ENCODE measurements around the gene TSHZ2.

Gene TSHZ2

GRCh38 chr20:53216478-53216855 is 244.3 kb downstream of the TSHZ2 start:
- no peak for DNase-seq

DNA sequence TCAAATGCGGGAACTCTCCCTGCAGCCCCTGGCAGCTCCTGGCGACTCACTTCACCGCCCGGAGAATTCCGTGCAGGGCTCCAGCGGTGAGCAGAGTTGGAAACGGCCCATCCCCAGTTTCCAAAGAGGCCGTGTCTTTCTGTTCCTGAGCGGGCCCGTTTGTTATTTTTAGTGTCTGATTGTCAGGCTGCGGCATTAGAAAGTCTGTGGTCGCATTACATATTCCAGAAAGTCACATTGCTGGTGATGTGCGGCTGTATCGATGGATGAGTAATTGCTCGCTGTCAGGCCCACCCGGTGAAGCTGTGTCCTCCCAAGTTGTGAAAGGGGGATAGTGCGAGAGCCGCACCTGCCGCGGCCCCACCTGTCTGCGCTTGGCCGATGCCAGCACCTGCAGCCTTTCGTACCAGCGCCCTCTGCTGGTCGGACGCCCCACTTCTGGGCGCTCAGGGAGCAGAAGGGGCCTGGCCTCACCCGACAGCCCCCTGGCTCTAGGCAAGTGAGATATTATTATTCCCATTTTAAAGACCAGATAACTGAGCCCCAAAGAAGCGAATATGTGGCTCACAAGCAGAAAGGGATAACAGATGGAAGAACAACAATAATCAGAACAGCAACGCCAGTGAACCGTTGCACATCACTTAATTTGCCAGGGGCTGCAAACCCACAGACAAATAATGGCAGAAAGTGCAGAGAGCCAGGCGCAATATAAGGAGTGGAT is 244.9 kb downstream of the TSHZ2 start:
- DNase-seq, result no peak

- no peak for DNase-seq
These were observed 248.5 kb downstream of the TSHZ2 start for GRCh38 chr20:53220482-53221307.

DNA sequence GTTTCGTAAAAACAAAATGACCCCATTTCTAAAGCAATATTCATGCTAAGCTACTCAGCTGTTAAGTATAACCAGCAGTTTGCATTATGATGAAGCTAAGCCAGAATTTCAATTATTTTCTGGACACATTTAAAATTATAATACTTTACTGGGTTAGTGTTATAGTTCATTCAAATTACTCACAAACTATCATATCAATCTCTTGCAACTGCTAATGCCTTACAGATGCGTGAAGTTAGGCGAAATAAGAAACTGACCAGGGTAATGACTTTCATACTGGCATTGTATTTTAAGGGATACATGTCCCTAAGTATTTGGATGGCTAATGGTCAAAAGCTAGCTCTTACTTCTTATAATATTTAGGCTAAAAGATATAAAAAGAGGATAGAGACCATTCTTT is 249.6 kb downstream of the TSHZ2 start:
- no peak for DNase-seq

- no peak for DNase-seq
These were observed 250.3 kb downstream of the TSHZ2 start for GRCh38 chr20:53222416-53222815.

- DNase-seq, result no peak
These were observed 250.8 kb downstream of the TSHZ2 start for GRCh38 chr20:53222932-53223331.

GRCh38 chr20:53223626-53224172 is 251.5 kb downstream of the TSHZ2 start:
- no peak for DNase-seq

GRCh38 chr20:53224851-53225250 is 252.7 kb downstream of the TSHZ2 start:
- no peak for DNase-seq

GRCh38 chr20:53226826-53227225 is 254.7 kb downstream of the TSHZ2 start:
- no peak for DNase-seq

GRCh38 chr20:53227523-53227922 is 255.4 kb downstream of the TSHZ2 start:
- no peak for DNase-seq

DNA sequence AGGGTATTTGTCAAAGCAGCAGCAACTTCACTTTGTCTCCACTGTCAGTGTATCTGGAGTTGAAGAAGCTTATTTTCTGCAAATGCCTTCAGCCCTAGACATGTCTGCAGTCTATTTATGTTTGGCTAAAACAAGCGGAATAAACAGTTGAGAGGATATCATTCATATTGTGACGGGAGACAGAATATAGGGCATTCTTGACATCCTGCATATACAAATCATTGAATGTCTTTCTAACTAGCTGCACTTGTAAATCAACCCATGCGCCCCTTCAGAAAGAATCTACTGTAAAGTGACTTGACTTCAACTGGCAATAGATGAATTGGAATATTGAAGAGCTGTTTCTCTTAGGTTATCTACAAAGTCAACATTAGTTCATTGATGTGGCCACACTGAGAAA is 258.9 kb downstream of the TSHZ2 start:
- DNase-seq, result no peak

DNA sequence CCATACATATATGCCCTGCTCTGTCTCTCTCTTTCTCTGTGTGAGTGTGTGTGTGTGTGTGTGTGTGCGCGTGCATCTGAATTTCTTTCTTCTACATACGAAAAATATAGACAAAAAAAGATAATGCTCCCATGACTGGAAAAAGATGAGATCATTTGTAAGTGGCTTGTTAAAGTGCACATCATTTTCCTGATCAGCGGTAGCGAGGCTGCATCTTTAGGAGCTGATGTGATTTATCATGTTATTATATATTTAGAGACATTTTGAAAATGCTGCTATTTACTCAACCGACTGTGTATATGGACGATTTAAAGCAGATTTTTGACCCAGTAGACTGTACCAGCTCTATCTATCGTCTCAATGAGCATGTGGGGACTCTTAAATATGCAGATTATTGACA is 265.3 kb downstream of the TSHZ2 start:
- DNase-seq, result no peak

DNA sequence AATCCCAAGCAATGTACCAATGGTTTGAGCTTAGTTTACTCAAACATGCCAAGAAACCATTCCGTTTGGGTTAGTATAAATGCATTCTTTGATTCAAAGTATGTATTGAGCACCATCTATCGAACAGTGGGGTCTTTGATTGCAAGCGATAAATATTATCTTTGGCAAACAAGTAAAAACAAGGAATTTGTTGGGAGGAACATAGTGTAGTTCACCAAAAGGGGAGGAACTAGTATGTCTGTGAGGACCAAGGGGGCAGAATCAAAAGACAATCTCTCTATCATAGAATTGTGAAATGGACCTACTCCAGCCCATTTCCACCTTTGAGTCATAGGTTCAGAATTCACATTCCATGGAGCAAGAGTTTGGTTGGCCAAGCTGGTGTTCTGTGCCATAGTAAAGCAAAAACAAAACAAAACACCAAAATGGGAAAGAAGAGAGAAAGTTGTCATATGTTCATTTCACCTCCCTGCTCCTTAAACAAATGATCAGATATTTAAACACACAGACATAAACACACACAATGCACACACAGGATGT is 266.0 kb downstream of the TSHZ2 start:
- DNase-seq, result no peak

GRCh38 chr20:53243152-53243551 is 271.0 kb downstream of the TSHZ2 start:
- DNase-seq, result no peak

- no peak for DNase-seq
These were observed 272.6 kb downstream of the TSHZ2 start for GRCh38 chr20:53244711-53245110.

- DNase-seq, result no peak
These were observed 273.4 kb downstream of the TSHZ2 start for GRCh38 chr20:53245574-53245973.

- DNase-seq, result no peak
These were observed 275.4 kb downstream of the TSHZ2 start for GRCh38 chr20:53247468-53248103.

GRCh38 chr20:53250456-53250855 is 278.3 kb downstream of the TSHZ2 start:
- no peak for DNase-seq

GRCh38 chr20:53252002-53252401 is 279.8 kb downstream of the TSHZ2 start:
- DNase-seq, result no peak

DNA sequence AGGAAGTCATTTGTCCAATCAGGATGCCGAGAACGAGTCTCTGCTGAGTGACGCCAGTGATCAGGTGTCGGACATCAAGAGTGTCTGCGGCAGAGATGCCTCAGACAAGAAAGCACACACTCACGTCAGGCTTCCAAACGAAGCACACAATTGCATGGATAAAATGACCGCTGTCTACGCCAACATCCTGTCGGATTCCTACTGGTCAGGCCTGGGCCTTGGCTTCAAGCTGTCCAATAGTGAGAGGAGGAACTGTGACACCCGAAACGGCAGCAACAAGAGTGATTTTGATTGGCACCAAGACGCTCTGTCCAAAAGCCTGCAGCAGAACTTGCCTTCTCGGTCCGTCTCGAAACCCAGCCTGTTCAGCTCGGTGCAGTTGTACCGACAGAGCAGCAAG is 281.5 kb downstream of the TSHZ2 start:
- DNase-seq, result no peak

DNA sequence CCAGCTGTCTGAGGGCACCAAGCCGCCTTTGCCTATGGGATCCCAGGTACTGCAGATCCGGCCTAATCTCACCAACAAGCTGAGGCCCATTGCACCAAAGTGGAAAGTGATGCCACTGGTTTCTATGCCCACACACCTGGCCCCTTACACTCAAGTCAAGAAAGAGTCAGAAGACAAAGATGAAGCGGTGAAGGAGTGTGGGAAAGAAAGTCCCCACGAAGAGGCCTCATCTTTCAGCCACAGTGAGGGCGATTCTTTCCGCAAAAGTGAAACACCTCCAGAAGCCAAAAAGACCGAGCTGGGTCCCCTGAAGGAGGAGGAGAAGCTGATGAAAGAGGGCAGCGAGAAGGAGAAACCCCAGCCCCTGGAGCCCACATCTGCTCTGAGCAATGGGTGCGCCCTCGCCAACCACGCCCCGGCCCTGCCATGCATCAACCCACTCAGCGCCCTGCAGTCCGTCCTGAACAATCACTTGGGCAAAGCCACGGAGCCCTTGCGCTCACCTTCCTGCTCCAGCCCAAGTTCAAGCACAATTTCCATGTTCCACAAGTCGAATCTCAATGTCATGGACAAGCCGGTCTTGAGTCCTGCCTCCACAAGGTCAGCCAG is 283.0 kb downstream of the TSHZ2 start:
- no peak for DNase-seq

- DNase-seq, result no peak
These were observed 286.6 kb downstream of the TSHZ2 start for GRCh38 chr20:53258741-53259140.

- no peak for DNase-seq
These were observed 288.0 kb downstream of the TSHZ2 start for GRCh38 chr20:53260168-53260567.

Measured in HCEC 1CT (cell line).